ENCODE results near the gene CCNJ.

CCNJ gene

DNA sequence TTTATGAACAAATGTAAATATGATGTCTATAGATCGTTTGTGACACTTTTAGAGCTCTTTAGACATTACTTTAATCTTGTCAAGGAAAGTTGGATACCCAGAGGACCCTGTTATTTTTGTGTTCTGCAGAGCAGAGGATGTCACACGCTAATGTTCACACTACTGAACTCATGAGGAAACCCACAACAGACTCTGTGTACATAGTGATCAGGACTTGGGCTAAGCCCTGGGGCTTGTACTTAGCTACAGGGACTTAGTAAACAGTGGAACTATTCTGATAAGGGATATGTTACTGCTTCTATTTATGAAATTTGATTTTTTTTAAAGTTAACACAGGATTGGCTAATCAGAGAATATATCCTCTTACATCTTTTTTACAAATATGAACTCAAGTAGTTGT, 50.6 kb downstream of the CCNJ start:
- Histone ChIP-seq H3K4me1 (no peaks in the 10 kb centered on the region), H3K9me3 (ENCODE audit: control insufficient read depth, low read length) (peaks cover 5% of the 10 kb centered on the region), H3K27ac (no peak overlapping the region), H3K9ac (no peak overlapping the region), H2AFZ (no peak overlapping the region), H3K4me2 (ENCODE audit: low read length) (no peak overlapping the region), H3K27me3 (ENCODE audit: control insufficient read depth, insufficient read depth, low read length) (no peaks in the 10 kb centered on the region), H3K36me3 (ENCODE audit: control insufficient read depth, insufficient read depth, low read length) (no peaks in the 10 kb centered on the region), H3K4me3 (ENCODE audit: low read depth, low read length) (no peak overlapping the region), H3K79me2 (no peaks in the 10 kb centered on the region)
- TF ChIP-seq, protein P1, sequence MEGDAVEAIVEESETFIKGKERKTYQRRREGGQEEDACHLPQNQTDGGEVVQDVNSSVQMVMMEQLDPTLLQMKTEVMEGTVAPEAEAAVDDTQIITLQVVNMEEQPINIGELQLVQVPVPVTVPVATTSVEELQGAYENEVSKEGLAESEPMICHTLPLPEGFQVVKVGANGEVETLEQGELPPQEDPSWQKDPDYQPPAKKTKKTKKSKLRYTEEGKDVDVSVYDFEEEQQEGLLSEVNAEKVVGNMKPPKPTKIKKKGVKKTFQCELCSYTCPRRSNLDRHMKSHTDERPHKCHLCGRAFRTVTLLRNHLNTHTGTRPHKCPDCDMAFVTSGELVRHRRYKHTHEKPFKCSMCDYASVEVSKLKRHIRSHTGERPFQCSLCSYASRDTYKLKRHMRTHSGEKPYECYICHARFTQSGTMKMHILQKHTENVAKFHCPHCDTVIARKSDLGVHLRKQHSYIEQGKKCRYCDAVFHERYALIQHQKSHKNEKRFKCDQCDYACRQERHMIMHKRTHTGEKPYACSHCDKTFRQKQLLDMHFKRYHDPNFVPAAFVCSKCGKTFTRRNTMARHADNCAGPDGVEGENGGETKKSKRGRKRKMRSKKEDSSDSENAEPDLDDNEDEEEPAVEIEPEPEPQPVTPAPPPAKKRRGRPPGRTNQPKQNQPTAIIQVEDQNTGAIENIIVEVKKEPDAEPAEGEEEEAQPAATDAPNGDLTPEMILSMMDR (IDR thresholded peaks at IDR 0.05): no peak

DNA sequence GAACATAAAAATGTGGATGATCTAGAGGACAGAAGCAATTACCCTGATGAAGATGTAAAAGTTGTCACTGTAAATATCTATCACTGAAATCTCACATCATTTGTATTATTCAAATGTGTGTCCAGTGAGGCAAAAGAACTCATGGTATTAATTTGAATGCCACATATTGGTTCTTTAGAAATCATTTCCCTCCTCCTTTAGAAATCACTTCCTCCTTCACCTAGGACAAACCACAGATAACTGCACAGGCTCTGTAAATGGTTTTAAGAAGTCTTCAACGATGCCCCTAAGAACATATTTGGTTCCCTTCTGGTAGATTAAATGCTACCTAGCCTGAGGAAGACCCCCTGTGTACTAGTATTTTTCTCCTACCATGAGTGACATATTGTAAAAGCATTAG, 53.6 kb downstream of the CCNJ start:
- Histone ChIP-seq H3K79me2 (no peaks in the 10 kb centered on the region), H3K27ac (no peak overlapping the region), H3K9me3 (ENCODE audit: control insufficient read depth, low read length) (no peaks in the 10 kb centered on the region), H3K4me3 (ENCODE audit: low read depth, low read length) (no peak overlapping the region), H3K36me3 (ENCODE audit: control insufficient read depth, insufficient read depth, low read length) (no peaks in the 10 kb centered on the region), H3K9ac (no peak overlapping the region), H2AFZ (no peak overlapping the region), H3K4me1 (no peaks in the 10 kb centered on the region), H3K4me2 (ENCODE audit: low read length) (no peak overlapping the region), H3K27me3 (ENCODE audit: control insufficient read depth, insufficient read depth, low read length) (no peaks in the 10 kb centered on the region)
- TF ChIP-seq, protein P1 (IDR thresholded peaks at IDR 0.05): no peak

DNA sequence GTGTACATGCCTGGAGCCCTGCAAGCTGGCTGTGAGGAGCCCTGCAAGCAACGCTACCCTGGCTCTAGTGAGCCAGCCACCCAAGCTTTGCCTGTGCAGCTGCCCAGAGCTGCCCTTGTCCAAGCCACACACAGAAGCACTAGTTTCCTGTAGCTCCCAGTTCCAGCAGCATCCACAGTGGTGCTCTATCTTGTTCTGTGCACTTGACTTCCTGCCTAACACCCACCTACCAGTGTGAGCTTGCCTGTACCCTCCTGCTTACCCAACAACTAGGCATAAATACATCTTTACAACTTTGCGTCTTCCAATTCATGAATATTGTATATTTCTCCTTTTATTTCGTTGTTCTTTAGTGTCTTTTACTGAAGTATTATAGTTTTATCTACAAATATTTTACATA, 54.5 kb downstream of the CCNJ start:
- TF ChIP-seq, protein P1 (IDR thresholded peaks at IDR 0.05): no peak
- no peak overlapping the region for H3K4me2 ChIP-seq (ENCODE audit: low read length)
- no peaks in the 10 kb centered on the region for H3K27me3 ChIP-seq (ENCODE audit: control insufficient read depth, insufficient read depth, low read length)
- H3K36me3 ChIP-seq (ENCODE audit: control insufficient read depth, insufficient read depth, low read length): no peaks in the 10 kb centered on the region
- no peak overlapping the region for H3K27ac ChIP-seq
- H2AFZ ChIP-seq: no peak overlapping the region
- no peaks in the 10 kb centered on the region for H3K4me1 ChIP-seq
- H3K4me3 ChIP-seq (ENCODE audit: low read depth, low read length): no peak overlapping the region
- no peak overlapping the region for H3K9ac ChIP-seq
- no peaks in the 10 kb centered on the region for H3K9me3 ChIP-seq (ENCODE audit: control insufficient read depth, low read length)
- no peaks in the 10 kb centered on the region for H3K79me2 ChIP-seq

DNA sequence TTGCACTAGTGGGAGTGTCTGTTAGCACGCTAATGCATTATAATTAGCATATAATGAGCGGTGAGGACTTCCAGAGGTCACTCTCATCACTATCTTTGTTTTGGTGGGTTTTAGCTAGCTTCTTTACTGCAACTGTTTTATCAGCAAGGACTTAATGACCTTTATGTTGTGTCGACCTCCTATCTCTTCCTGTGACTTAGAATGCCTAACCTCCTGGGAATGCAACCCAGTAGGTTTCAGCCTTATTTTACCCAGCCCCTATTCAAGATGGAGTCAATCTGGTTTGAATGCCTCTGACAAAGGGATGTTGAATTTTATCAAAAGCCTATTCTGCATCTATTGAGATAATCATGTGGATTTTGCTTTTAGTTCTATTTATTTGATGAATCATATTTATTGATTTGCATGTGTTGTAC, 64.2 kb downstream of the CCNJ start:
- Histone ChIP-seq H3K27ac (no peak overlapping the region), H3K27me3 (ENCODE audit: control insufficient read depth, insufficient read depth, low read length) (no peaks in the 10 kb centered on the region), H3K4me1 (no peaks in the 10 kb centered on the region), H3K4me2 (ENCODE audit: low read length) (no peak overlapping the region), H3K9ac (no peak overlapping the region), H3K79me2 (no peaks in the 10 kb centered on the region), H3K36me3 (ENCODE audit: control insufficient read depth, insufficient read depth, low read length) (no peaks in the 10 kb centered on the region), H3K9me3 (ENCODE audit: control insufficient read depth, low read length) (no peaks in the 10 kb centered on the region), H2AFZ (no peak overlapping the region), H3K4me3 (ENCODE audit: low read depth, low read length) (no peak overlapping the region)
- TF ChIP-seq, protein P1 (IDR thresholded peaks at IDR 0.05): no peak

Measured in parathyroid adenoma (tissue), 2 donors.